Tibial artery (tissue), 4 donors: ENCODE data around the gene CYSLTR1.
"Not testable (repeated sequence)": the region's sequence is repeated elsewhere in the genome, so short reads cannot be mapped to it uniquely, and the experiment has no call there.

Experiments used
- DNase-seq, 2 donors: peaks; one replicate each; pipeline ENCODE4 v3.0.0-alpha.2; 2019
- H3K27ac ChIP-seq, 2 donors: fragments of 200-600 bp; sonication (generic) in 1 of 2; 1 replicate in 1 of 2; 2 replicates in 1 of 2; pipeline ENCODE4 v1.5.1; 2018 to 2019; ENCODE audit warnings: mild to moderate bottlenecking in 1 of 2
- H3K27me3 ChIP-seq, 2 donors: fragments of 200-600 bp; sonication (generic) in 1 of 2; one replicate each; pipeline versions ENCODE4 v1.5.1 to v1.6.0; 2016 to 2019
- H3K36me3 ChIP-seq, 3 donors: fragments of 200-600 bp; sonication (generic) in 2 of 3; one replicate each; pipeline ENCODE4 v1.5.1; 2016 to 2019; ENCODE audit warnings: mild to moderate bottlenecking in 2 of 3
- H3K4me1 ChIP-seq, 4 donors: fragments of 200-600 bp; sonication (generic) in 2 of 4; 1 replicate in 3 of 4; 2 replicates in 1 of 4; pipeline ENCODE4 v1.5.1; 2016 to 2019
- H3K4me3 ChIP-seq, 2 donors: fragments of 200-600 bp; sonication (generic) in 1 of 2; 1 replicate in 1 of 2; 2 replicates in 1 of 2; pipeline ENCODE4 v1.5.1; 2018 to 2019; ENCODE audit warnings: mild to moderate bottlenecking in 2 of 2
- H3K9me3 ChIP-seq, 3 donors: fragments of 200-600 bp; sonication (generic) in 1 of 3; one replicate each; pipeline ENCODE4 v1.5.1; 2016 to 2019
- CTCF ChIP-seq, 2 experiments: fragments of 200-600 bp in 1 of 2; fragments of 450-650 bp in 1 of 2; IDR thresholded peaks; one replicate each; pipeline ENCODE4 v1.5.1; 2017 to 2019; ENCODE audit warnings: antibody characterized with exemption in 2 of 2, mild to moderate bottlenecking in 1 of 2, moderate library complexity in 1 of 2
- intact Hi-C: fragments of 100-400 bp; cut with DNase I; formaldehyde crosslinking; loops from one replicate; pipeline ENCODE4 v1.15.0; 2023; ENCODE audit warnings: low total_unique reads

CYSLTR1 gene

GRCh38 chrX:78307665-78308064, 19.7 kb downstream of the CYSLTR1 start:
- intact Hi-C loops = no loop called here
- no peak overlapping the region for H3K4me3 ChIP-seq
- no peak for TF ChIP-seq CTCF (IDR thresholded peaks at IDR 0.05)
- DNase-seq = no peak
- H3K27me3 ChIP-seq = no peaks in the 10 kb centered on the region
- H3K27ac ChIP-seq = no peak overlapping the region
- no peaks in the 10 kb centered on the region for H3K36me3 ChIP-seq
- H3K4me1 ChIP-seq = no peaks in the 10 kb centered on the region
- no peaks in the 10 kb centered on the region for H3K9me3 ChIP-seq

DNA sequence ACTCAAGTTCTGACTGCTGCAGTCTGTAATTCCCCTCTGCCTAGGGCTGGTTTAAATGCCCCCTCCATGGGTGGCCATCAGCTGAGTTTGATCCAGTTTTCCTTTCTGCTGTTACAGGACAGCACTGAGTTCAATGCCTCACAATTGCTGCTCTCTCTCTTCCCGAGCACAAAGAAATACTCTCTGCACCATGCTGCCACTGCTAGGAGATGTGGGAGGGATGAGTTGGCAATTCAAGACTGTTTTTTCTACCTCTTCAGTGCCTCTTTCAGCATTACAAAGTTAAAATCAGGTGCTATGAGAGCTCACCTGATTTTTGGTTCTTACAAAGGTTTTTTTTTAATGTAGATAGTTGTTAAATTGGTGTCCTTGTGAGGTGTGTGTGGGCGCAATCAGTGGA, 24.3 kb downstream of the CYSLTR1 start:
- no peak overlapping the region for H3K27ac ChIP-seq
- H3K4me1 ChIP-seq = no peaks in the 10 kb centered on the region
- peaks cover 0 to 21% (median 0%) of the 10 kb centered on the region in 3 donors for H3K9me3 ChIP-seq
- H3K27me3 ChIP-seq = no peaks in the 10 kb centered on the region
- no peak for DNase-seq
- H3K4me3 ChIP-seq = no peak overlapping the region
- H3K36me3 ChIP-seq = no peaks in the 10 kb centered on the region
- no peak for TF ChIP-seq CTCF (IDR thresholded peaks at IDR 0.05)
- intact Hi-C loops = no loop called here

DNA sequence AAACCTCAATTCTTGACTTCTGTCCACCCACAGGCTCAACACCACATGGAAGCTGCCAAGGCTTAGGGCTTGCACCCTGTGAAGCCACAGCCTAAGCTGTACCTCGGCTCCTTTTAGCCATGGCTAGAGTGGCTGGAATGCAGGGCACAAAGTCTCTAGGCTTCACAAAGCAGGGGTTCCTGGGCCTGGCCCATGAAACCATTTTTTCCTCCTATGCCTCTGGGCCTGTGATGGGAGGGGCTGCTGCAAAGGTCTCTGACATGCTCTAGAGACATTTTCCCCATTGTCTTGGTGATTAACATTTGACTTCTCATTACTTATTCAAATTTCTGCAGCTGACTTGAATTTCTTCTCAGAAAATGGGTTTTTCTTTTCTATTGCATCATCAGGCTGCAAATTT, 26.5 kb downstream of the CYSLTR1 start:
- H3K27ac ChIP-seq, H3K4me1 ChIP-seq, intact Hi-C loops, H3K36me3 ChIP-seq, DNase-seq, H3K4me3 ChIP-seq, H3K27me3 ChIP-seq: not testable (repeated sequence)
- H3K9me3 ChIP-seq = peaks cover 0 to 21% (median 0%) of the 10 kb centered on the region in 3 donors

DNA sequence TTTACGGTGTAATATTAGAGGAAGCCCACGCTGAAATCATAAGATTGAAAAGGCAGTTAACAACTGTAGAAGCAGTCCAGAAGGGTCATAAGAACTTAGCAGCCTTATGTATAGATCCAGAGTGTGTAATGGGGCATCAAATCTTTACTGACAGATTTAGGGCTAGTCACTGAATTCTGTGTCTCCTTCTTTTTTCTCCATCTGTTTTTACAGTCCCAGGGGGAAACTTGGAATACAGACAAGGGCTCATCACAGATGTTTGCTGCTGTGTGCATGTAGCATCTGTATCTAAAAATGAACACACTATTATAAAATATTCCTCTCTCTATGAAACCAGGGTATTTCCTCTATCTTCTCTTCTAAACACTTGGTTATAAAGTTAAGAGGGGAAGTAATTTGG, 43.9 kb downstream of the CYSLTR1 start:
- Histone ChIP-seq H3K9me3 (no peaks in the 10 kb centered on the region), H3K4me1 (no peaks in the 10 kb centered on the region), H3K27ac (no peak overlapping the region), H3K36me3 (no peaks in the 10 kb centered on the region), H3K4me3 (no peak overlapping the region), H3K27me3 (no peaks in the 10 kb centered on the region)
- intact Hi-C loops = no loop called here
- no peak for TF ChIP-seq CTCF (IDR thresholded peaks at IDR 0.05)
- DNase-seq = no peak

DNA sequence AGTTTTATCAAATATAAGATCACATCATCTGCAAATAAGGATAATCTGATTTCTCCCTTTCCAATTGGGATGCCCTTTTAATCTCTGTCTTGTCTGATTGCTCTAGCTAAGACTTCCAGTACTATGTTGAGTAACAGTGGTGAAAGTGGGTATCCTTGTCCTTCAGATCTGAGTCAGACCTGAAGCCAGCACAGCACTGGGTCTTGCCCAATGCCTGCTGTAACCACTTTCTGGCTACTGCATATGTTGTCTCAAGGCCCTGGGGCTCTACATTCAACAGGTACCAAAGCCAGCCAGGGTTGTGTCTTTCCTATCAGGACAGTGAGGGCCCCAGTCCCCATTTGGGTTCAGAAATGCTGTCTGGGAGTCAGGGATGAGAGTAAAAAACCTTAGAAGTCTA, 90.3 kb downstream of the CYSLTR1 start:
- H3K27ac ChIP-seq = no peak overlapping the region
- H3K4me1 ChIP-seq = no peaks in the 10 kb centered on the region
- H3K36me3 ChIP-seq = no peaks in the 10 kb centered on the region
- H3K9me3 ChIP-seq = no peaks in the 10 kb centered on the region
- no peaks in the 10 kb centered on the region for H3K27me3 ChIP-seq
- H3K4me3 ChIP-seq = no peak overlapping the region
- intact Hi-C loops = no loop called here
- no peak for TF ChIP-seq CTCF (IDR thresholded peaks at IDR 0.05)
- no peak for DNase-seq

GRCh38 chrX:78226047-78226446, 101.4 kb downstream of the CYSLTR1 start:
- H3K4me3 ChIP-seq, H3K9me3 ChIP-seq, H3K27me3 ChIP-seq, DNase-seq, H3K4me1 ChIP-seq, H3K36me3 ChIP-seq, intact Hi-C loops, H3K27ac ChIP-seq: not testable (repeated sequence)
